HG03571 (cell line): Measurements from ENCODE around the gene UBXN10.
A peak's percentile ranks its signal among the peaks of the same experiment; 100 is the strongest.

Source experiments
- ATAC-seq: cut with Tn5 transposase; IDR thresholded peaks from one replicate; pipeline ENCODE4 v1.9.1; 2021; ENCODE audit not compliant: unreplicated experiment

UBXN10 gene

DNA sequence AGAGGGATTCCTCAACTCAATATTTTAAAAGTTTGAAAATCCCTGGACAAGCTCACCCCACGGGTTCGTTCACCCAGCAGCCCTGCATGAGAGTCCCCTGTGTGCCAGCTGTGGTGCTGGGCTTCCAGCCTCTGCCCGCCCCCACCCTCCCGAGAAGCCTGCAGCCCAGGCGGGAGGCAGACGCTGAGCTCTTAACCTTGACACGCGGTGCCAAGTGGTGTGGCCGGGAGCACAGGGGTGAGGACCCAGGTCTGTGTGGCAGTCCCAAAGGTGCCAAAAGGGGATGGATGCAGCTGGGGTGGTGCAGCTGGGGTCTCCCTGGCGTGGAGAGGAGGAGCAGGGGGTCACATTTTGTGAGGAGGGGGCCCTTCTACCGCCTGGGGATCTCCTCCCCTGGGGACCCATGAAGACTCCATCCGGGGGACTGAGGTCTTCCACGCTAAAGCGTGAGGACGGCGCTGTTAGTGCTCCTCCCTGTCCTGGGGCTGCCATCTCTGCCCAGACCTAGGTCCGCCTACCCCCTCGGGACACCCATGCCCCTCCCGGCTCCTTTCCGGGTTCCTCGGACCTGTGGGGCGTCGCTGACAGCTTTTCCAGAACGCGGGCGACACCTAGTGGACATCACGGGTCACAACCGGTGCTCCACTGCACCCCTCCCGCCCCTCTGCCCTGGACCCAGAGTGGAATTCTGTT lies 33.8 kb upstream of the UBXN10 start:
- peak; percentile 83 for ATAC-seq

DNA sequence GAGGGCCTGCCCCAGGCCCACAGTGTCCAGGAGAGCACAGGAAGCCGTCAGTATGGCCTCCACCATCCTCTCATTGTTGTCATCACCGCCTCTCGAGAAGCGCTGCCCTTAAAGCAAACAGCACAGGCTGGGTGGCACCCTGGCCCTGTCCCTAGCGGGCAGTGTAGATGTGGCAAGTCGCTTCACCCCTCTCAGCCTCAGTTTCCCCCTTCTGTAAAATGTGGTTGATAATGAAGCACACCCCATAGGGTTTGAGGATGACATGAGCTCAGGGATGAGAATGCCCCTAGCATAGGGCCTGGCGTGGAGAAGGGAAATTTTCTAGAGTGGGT lies 33.3 kb upstream of the UBXN10 start:
- ATAC-seq, result no peak

DNA sequence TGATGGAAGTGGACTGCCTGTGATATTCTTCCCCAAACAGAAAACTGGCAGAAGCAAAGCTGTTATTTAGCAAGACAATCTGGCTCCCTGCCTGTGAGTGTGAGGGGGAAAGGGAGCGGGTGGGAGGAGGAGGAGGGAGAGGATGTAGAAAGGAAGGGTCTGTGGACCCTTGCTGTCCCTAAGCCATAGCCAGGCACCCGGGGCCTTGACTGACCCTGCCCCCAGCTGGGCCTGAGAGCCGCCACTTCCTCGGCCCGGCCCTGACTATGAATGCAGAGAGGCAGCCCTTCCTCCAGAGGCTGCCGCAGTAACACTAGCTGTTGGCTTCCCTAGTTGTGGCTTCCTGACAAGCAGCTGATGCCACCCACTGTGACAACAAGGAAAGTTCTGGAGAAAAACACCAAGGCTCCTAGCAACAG lies 32.9 kb upstream of the UBXN10 start:
- ATAC-seq, result no peak

DNA sequence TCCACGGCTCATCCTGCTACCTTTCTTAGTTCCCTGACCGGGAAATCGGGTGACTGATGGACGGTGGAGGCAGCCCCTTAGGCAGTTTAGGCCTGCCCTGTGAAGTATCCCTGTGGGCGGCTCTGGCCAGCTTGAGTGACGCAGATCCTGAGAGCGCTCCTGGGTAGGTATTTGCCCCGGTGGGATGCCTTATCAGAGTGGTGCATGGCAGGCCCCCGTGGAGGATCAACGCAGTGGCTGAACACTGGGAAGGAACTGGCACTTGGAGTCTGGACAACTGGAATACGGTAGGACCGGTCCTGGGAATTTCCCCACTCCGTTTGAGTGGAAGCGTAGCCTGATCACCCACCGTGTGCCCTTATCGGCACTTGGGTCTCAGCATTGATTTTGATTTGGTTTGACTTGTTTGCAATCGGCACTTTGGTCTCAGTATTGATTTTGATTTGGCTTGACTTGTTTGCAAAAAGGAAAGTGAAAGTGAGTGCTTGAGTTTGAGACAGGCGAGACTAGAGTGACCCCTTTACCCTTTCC lies 31.5 kb upstream of the UBXN10 start:
- ATAC-seq, result no peak

DNA sequence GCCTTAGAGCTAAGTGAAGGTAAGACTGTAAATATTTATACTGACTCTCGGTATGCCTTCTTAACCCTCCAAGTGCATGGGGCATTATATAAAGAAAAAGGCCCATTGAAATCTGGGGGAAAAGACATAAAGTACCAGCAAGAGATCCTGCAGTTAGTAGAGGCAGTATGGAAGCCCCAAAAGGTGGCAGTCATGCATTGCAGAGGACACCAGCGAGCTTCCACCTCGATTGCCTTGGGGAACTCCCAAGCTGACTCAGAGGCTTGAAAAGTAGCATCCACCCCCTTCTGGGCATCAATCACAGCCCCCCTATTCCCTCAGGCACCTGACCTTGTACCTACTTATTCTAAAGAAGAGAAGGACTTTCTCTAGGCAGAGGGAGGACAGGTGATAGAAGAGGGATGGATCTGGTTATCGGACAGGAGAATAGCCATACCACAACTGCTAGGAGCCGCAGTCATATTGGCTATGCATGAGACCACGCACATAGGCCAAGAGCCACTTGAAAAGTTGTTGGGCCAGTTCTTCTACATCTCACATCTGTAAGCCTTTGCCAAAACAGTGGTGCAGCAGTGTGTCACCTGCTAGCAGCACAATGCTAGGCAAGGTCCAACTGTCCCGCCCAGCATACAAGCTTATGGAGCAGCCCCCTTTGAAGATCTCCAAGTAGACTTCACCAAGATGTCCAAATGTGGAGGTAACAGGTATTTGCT lies 27.4 kb upstream of the UBXN10 start:
- no peak for ATAC-seq

DNA sequence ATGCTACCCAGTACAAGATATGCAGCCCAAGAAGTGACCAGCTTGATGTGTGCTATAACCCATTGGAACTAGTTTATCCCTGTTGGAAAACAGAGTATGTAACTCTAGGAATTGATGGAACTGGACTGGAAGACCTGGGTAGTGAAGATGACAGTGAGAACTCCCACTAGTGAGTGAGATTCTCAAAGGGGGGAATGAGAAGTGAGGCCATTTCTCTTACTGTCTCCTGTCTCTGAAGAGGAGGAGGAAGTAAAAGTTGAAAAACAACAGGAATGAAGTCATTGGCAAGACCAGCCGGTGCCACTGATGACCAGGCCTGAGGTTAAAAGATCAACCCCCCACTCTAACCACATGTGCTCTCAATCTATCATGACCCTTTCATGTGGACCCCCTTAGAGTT lies 25.9 kb upstream of the UBXN10 start:
- ATAC-seq, result no peak

DNA sequence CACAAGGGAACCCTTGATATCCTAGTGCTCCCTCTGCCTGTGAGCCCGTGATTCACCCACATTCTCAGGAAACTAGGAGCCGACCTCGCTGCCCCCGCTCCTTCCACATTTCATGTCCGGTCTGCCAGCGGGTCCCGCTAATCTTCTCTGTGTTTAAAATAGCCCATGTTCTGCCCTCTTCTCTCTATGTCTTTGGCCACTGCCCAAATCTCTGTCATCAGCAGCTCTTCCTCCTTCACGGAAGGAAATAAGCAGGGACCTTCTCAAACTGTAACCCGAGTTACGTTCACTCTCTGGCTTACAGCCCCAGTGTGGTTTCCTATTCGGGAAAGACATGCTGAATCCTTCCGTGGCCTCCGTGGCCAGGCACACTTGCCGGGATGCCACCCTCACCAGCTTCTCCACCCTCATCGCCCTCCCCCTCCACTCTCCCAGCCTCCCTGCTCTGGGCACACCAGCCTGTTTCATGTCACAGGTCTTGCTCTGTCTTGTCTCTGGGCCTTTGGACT lies 21.1 kb upstream of the UBXN10 start:
- ATAC-seq, result no peak

DNA sequence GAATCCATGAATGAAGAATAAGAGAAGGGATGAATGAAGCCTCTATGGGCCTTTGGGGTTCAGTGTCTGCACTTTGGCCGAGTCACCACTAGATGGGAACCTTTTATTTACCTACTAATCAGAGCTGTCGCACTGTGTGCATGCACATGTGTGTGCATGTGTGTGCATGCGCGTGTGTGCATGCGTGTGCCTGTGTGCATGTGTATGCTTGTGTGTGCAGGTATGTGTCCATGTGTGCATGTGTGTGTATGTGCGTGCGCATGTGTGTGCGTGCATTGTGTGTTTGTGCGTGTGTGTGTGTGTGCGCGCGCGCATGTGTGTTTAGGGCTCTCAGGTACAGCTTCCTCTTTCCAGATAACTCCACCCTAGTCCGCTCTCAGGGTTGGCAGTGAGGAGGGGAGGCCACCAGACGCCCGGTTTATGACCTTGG lies 20.4 kb upstream of the UBXN10 start:
- ATAC-seq, result no peak

DNA sequence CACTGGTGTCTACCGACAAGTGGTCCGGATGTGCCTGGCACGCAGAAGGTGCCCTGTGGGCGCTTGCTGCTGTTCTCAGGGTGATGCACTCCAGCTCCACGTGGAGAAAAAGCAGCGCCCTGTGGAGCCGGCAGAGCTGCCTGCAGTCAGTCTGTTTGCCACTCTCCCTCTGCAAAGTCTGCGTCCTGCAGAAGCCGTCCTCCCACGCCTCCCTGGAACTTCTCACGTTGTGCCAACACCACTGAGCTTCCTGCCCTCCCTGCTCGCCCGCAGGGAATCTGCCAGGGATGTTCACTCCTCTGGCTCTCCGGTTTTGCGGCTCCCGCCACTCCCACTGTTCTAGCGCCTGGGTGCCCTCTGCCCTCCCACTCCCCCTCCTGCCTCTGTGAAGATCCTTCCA lies 19.8 kb upstream of the UBXN10 start:
- ATAC-seq, result no peak

DNA sequence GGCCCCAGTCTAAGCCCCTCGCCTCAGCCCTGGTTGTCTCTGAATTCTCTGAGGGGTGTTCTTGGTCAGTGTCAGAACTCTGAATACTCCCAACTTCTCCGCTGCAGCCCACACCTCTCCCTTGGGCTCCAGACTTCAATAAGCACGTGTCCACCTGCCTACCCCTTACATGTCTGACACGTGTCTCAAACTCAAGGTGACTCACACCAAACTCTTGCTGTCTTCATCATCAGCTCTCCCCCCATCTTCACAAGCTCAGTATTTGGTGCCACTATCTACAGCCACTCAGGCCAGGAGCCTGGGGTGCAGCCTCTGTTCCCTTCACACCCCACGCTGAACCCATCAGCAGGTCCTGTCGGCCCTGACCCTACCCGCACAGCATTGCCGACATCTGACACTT lies 18.8 kb upstream of the UBXN10 start:
- no peak for ATAC-seq

DNA sequence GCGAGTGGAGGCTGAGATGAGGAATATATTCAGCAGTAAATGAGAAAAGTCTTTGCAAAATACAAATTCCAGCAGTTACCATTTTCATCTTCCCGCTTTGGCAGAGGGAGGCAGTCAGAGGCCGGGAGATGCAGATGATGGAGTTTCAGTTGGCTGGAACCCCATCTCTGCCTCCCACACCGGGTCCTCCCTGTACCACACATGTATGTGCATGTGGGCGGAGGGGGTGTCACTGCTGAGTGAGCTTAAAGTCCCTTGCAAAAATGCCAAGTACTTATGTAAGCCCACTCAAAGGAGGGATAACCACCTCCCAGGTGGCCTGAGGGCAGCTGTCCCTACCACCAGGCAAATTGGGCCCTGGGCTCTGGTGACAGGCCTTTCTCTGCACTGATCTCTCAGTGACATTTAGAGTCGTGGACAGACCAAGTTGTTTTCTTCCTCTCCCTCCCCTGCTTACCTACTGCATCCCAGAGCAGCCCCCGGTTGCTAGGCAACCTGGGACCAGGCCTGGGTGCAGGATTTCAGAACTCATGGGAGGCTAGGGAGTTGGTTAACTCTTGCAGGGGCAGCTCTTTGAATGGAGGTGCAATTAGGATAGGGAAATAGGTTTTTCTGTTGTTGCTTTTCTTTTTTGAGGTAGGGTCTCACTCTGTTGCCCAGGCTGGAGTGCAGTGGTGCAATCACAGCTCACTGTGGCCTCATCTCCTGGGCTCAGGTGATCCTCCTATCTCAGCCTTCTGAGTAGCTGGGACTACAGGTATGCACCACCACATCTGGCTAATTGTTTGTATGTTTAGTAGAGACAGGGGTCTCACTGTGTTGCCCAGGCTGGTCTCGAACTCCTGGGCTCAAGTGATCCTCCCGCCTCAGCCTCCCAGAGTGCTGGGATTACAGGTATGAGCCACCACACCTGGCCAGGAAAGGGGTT lies 17.1 kb upstream of the UBXN10 start:
- no peak for ATAC-seq

DNA sequence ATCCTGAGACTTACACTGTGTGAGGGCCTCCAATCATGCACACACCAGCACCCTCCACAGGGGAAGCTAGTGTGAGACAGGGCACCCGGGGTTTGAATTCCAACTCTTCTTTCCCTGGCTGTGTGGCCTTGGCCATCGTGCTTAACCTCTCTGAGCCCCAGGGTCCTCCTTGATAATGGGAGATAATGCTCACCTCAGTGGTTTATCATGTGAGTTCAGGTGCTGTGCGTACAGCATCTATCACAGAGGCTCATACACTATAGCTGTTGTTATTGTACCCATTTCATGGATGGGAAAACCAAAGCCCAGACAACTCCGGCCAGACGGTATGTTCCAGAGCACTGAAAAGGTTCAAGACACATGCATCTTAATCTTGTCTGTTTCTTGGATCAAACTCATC lies 16.0 kb upstream of the UBXN10 start:
- ATAC-seq, result no peak

DNA sequence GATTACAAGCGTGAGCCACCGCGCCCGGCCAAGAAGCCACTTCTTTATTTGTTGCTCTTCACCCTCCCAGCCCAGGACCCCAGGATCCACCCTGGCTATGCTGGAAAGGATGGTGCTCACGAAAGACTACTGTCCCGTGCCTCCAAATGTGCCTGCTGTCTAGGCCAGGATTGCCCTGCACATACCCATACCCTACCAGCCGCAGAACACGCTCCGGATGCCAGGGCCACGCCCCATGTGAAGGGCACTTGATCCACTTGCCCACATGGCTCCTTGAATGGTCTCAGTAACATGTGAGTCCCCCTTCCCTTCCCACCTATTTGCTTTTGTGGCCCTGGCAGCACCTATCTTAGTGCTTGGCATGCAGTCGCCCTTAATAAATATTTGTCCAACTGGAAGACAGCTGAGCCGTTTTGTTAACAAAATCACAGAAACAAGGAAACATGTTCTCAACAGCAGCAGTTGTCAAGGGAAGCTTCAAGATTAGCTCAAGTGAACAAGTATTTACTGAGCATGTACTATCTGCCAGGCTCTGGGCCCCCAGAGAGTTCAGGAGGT lies 13.8 kb upstream of the UBXN10 start:
- no peak for ATAC-seq

DNA sequence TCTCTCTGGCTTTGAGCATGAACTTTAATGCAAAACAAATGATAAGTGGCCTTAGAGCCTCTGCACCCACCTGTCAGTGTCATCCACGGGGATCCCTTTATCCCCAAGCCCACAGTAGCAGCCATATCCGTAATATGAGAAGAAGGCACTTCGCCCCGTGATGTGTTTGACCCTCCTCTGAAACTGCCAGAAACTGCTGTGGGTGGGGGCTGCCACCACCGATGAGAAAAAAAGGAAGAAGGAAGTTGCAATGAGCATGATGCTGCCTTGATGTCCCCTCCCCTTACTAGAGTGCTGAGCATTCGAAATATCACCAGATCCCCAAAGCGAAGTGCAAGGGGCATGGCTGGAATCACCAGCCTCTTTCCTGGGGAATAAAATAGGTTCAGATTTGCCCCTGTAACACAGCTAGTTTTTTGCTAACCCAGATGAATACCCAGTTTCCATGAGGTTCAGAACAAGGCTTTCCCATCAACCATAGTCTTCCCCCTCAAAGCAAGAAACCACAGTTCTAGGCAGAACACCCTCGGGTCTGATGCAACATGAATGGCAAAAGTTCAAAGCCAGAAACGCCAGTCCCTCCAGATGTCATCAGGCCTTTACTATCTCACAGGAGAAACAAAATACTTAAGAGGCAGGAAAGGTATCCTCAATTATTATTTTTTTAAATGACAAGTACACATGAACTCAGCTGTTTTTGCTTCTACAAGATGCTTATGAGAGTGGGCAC lies 10.8 kb upstream of the UBXN10 start:
- no peak for ATAC-seq

DNA sequence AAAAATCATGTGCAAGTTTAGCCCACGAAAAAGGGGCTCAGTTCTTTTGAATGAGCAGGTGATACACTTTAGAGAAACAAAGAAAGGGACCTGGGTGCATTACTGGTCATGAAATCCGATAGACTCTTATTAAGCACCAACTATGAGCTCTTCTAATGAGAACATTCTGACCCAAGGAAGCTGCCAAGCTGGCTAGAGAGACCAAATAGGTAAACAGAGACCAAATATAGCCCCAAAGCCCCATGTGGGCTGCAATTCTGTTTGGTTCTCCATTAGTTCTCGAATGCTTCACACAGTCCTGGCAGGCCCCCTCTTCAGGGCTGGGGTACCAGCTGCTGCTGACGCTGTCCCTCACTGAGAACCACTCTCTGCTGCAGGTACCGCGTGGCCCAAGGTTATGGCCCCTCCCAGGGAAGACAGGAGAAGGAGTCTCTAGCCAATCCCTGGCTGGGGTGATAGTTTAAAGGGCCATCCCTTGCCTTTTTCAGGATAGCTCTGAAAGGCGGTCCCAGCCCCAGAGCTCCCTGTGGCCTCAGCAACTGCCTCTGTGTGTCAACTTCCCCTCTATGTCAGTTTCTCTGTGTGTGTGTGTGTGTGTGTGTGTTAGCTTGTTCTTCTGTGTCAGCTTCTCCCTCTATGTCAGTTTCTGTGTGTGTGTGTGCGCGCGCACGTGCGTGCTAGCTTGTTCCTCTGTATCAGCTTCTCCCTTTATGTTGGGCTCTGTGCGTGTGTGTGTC lies 7.1 kb upstream of the UBXN10 start:
- no peak for ATAC-seq

DNA sequence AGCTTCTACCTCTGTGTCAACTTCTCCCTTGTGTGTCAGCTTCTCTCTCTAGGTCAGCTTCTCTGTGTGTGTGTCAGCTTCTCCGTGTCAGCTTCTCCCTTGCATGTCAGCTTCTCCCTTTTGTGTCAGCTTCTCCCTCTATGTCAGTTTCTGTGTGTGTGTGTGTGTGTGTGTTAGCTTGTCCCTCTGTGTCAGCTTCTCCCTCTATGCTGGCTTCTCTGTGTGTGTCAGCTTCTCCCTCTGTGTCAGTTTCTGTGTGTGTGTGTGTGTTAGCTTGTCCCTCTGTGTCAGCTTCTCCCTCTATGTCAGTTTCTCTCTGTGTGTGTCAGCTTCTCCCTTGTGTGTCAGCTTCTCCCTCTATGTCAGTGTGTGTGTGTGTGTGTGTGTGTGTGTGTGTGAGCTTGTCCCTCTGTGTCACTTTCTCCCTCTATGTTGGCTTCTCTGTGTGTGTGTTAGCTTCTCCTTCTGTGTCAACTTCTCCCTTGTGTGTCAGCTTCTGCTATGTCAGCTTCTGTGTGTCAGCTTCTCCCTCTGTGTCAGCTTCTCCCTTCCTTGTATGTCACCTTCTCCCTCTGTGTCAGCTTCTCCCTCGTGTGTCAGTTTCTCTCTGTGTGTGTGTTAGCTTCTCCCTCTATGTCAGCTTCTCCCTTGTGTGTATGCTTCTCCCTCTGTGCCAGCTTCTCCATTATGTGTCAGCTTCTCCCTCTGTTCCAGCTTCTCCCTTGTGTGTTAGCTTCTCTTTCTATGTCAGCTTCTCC lies 6.3 kb upstream of the UBXN10 start:
- no peak for ATAC-seq

DNA sequence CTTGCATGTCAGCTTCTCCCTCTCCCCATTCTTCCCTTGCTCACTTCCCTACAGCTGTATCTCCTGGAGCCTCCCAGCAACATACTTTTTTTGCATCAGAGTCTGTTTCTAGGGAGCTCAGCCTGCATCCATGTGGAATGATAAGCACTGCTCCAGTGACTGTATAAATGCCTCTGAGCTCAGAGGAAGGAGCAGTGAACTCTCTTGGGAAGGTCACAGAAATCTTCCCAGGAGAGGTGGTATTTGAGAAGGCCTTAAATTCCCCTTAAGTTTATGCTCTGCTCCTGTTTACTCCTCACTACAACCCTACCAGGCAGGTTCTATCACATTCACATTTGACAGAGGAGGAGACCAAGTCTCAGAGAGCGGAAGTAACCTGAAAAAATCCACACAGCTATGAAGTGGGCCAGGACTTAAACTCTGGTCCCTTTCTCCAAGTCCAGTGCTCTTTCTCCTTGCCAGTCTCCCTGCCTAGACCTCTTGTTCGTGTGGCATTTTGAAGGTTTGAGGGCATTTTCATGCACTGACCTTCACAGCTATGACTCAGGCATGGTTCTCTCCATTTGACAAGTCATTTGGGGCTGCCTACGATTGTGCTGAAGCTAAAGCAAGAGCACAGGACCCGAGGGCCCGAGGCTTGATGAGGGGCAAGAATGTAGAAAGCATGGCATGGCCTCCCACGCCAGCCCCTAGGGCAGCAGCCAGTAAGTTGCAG lies 5.6 kb upstream of the UBXN10 start:
- no peak for ATAC-seq

DNA sequence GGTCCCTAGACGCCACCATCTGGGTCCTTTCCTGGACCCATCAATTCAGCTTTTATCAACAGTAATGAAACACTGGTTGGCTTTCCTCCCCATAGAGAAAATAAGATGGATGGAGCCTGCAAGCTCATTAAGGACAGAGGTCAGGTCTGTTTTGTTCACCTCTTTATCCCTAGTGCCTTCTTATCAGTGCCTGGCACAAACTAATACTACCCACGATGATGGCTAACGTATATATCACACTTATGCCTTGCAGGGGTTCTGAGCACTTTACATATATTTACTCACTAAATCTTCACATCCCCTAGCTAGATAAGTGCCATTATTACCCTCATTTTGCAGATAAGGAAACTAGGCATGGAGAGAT lies 5.1 kb upstream of the UBXN10 start:
- ATAC-seq, result no peak
